ENCODE data around the gene TAF4.

GRCh38 chr20:62056975-62057374, 8.7 kb downstream of the TAF4 start:
- TF ChIP-seq POLR2A (IDR thresholded peaks at IDR 0.05), result no peak
- TF ChIP-seq CTCF (IDR thresholded peaks at IDR 0.05), result no peak
